RWPE1 (cell line): ENCODE results near the gene MICU1.

Experiments used
- CTCF ChIA-PET: fragments of 350-600 bp; sonication (Branson Sonifier 250); formaldehyde crosslinking; extraction: SDS; loops from one replicate; lab custom pipeline; 2021; lab: Yijun Ruan, JAX
- POLR2A ChIA-PET: fragments of 400-600 bp; formaldehyde crosslinking; extraction: SDS; loops from one replicate; lab custom pipeline; 2020; ENCODE audit warnings: antibody characterized with exemption; ENCODE audit not compliant: low non-redundant PET; lab: Yijun Ruan, JAX
- DNase-seq: peaks from one replicate; pipeline ENCODE4 v3.0.0; 2012; ENCODE audit warnings: low spot score
- H3K27ac ChIP-seq: fragments of 450-650 bp; 2 replicates; pipeline ENCODE4 v1.5.1; 2017
- CTCF ChIP-seq: fragments of 450-650 bp; conservative IDR thresholded peaks from 2 replicates; pipeline ENCODE4 v1.5.1; 2017; ENCODE audit warnings: low read depth, mild to moderate bottlenecking

MICU1 gene

GRCh38 chr10:72616716-72617115, 9.2 kb downstream of the MICU1 start:
- TF ChIP-seq CTCF = no peak
- POLR2A ChIA-PET = no interaction called here

GRCh38 chr10:72615970-72616369, 9.9 kb downstream of the MICU1 start:
- ChIA-PET CTCF (no interaction called here), POLR2A (no interaction called here)
- no peak for DNase-seq
- H3K27ac ChIP-seq = no peak overlapping the region
- no peak for TF ChIP-seq CTCF

More at GRCh38 chr10:72616716-72617115, 9.2 kb downstream of the MICU1 start:
- H3K27ac ChIP-seq = no peak overlapping the region
- no peak for DNase-seq
- CTCF ChIA-PET = no interaction called here

- H3K27ac ChIP-seq = no peak overlapping the region
- ChIA-PET CTCF (interaction anchor here (0.6 to 1.4 kb wide), 2 partner anchors 13 to 50 kb away, joined by 3 to 4 read pairs; no protein-coding TSS in a partner anchor), POLR2A (no interaction called here)
- no peak for DNase-seq
- TF ChIP-seq CTCF = no peak
These were observed 13.6 kb downstream of the MICU1 start for GRCh38 chr10:72612203-72612826.

GRCh38 chr10:72611783-72612182, 14.1 kb downstream of the MICU1 start:
- POLR2A ChIA-PET = no interaction called here
- no peak for TF ChIP-seq CTCF
- no peak for DNase-seq
- H3K27ac ChIP-seq = no peak overlapping the region
- CTCF ChIA-PET = interaction anchor here (0.6 to 1.4 kb wide), 3 partner anchors 13 to 59 kb away, joined by 3 to 4 read pairs (median 4); no protein-coding TSS in a partner anchor

GRCh38 chr10:72610466-72610865, 15.4 kb downstream of the MICU1 start:
- no peak for DNase-seq
- POLR2A ChIA-PET = interaction anchor here (0.6 kb wide), 1 partner anchor 11 kb away, joined by 5 read pairs; no protein-coding TSS in a partner anchor
- CTCF ChIA-PET = interaction anchor here (0.6 kb wide), 1 partner anchor 8 kb away, joined by 5 read pairs; no protein-coding TSS in a partner anchor
- TF ChIP-seq CTCF = no peak
- no peak overlapping the region for H3K27ac ChIP-seq

GRCh38 chr10:72605122-72605521, 20.8 kb downstream of the MICU1 start:
- DNase-seq = no peak
- no peak overlapping the region for H3K27ac ChIP-seq
- CTCF ChIA-PET = no interaction called here

More at GRCh38 chr10:72605122-72605521, 20.8 kb downstream of the MICU1 start:
- TF ChIP-seq CTCF = no peak
- POLR2A ChIA-PET = no interaction called here
